Mesenchymal stem cell (in vitro differentiated cells and primary cell): ENCODE data around the gene ATP7A.

ENCODE experiments used
- DNase-seq: peaks from one replicate; pipeline ENCODE4 v3.0.0-alpha.2; 2013
- H2AFZ ChIP-seq: one replicate; pipeline ENCODE4 v1.6.1; 2013; ENCODE audit warnings: low read depth, mild to moderate bottlenecking, control low read depth, inconsistent platforms, low read length, moderate library complexity
- H2AK5ac ChIP-seq: 2 replicates; pipeline ENCODE4 v1.6.1; 2013; ENCODE audit warnings: low read length, moderate library complexity, mild to moderate bottlenecking, inconsistent platforms; ENCODE audit not compliant: severe bottlenecking
- H2BK120ac ChIP-seq: one replicate; pipeline ENCODE4 v1.6.1; 2013; ENCODE audit warnings: low read depth, mild to moderate bottlenecking, inconsistent platforms, low read length, moderate library complexity
- H2BK12ac ChIP-seq, 2 experiments: one replicate each; pipeline ENCODE4 v1.6.1; 2013; ENCODE audit warnings: inconsistent platforms in 2 of 2, low read length in 2 of 2, mild to moderate bottlenecking in 2 of 2, moderate library complexity in 2 of 2, control low read depth in 1 of 2
- H2BK15ac ChIP-seq: one replicate; pipeline ENCODE4 v1.6.1; 2013; ENCODE audit warnings: mild to moderate bottlenecking, low read depth, inconsistent platforms; ENCODE audit not compliant: poor library complexity, severe bottlenecking
- H2BK5ac ChIP-seq: 2 replicates; pipeline ENCODE4 v1.6.1; 2013; ENCODE audit warnings: low read depth, mild to moderate bottlenecking, low read length, control low read depth, inconsistent platforms; ENCODE audit not compliant: poor library complexity, severe bottlenecking
- H3K14ac ChIP-seq, 2 experiments: one replicate each; pipeline ENCODE4 v1.6.1; 2013; ENCODE audit warnings: inconsistent platforms in 2 of 2, low read length in 2 of 2, control low read depth in 1 of 2, mild to moderate bottlenecking in 1 of 2, moderate library complexity in 1 of 2
- H3K18ac ChIP-seq, 2 experiments: one replicate each; pipeline ENCODE4 v1.6.1; 2013; ENCODE audit warnings: inconsistent platforms in 2 of 2, low read length in 2 of 2, control low read depth in 1 of 2, low read depth in 1 of 2, mild to moderate bottlenecking in 1 of 2
- H3K23ac ChIP-seq, 2 experiments: one replicate each; pipeline ENCODE4 v1.6.1; 2013; ENCODE audit warnings: inconsistent platforms in 2 of 2, low read length in 2 of 2, mild to moderate bottlenecking in 2 of 2, moderate library complexity in 2 of 2, control low read depth in 1 of 2
- H3K27ac ChIP-seq: 2 replicates; pipeline ENCODE4 v1.5.1; 2013; ENCODE audit warnings: mild to moderate bottlenecking, moderate library complexity, low read length, control low read depth, inconsistent platforms; ENCODE audit not compliant: poor library complexity, severe bottlenecking
- H3K27me3 ChIP-seq, 2 experiments: 2 replicates each; pipeline versions ENCODE4 v1.6.1 to v1.7.0; 2013; ENCODE audit warnings: low read length in 2 of 2, mild to moderate bottlenecking in 2 of 2, moderate library complexity in 2 of 2, control low read depth in 1 of 2, inconsistent platforms in 1 of 2; ENCODE audit not compliant: control insufficient read depth in 1 of 2, insufficient read depth in 1 of 2
- H3K36me3 ChIP-seq, 2 experiments: 2 replicates each; pipeline versions ENCODE4 v1.6.1 to v1.7.0; 2013; ENCODE audit warnings: low read length in 2 of 2, control low read depth in 1 of 2, inconsistent platforms in 1 of 2, low read depth in 1 of 2, mild to moderate bottlenecking in 1 of 2; ENCODE audit not compliant: insufficient read depth in 2 of 2, control insufficient read depth in 1 of 2
- H3K4ac ChIP-seq, 2 experiments: one replicate each; pipeline ENCODE4 v1.6.1; 2013; ENCODE audit warnings: inconsistent platforms in 2 of 2, low read length in 2 of 2, mild to moderate bottlenecking in 2 of 2, moderate library complexity in 2 of 2, control low read depth in 1 of 2, low read depth in 1 of 2
- H3K4me1 ChIP-seq: 2 replicates; pipeline ENCODE4 v1.6.1; 2013; ENCODE audit warnings: low read depth, low read length, control low read depth; ENCODE audit not compliant: control insufficient read depth, insufficient read depth
- H3K4me2 ChIP-seq: 2 replicates; pipeline ENCODE4 v1.6.1; 2013; ENCODE audit warnings: low read length, mild to moderate bottlenecking, inconsistent platforms; ENCODE audit not compliant: poor library complexity, severe bottlenecking
- H3K4me3 ChIP-seq, 2 experiments: 2 replicates each; pipeline versions ENCODE4 v1.5.1 to v1.7.0; 2013; ENCODE audit warnings: low read length in 2 of 2, mild to moderate bottlenecking in 2 of 2, control low read depth in 1 of 2, low read depth in 1 of 2; ENCODE audit not compliant: insufficient read depth in 1 of 2
- H3K79me1 ChIP-seq: replicated peaks from 2 replicates; pipeline ENCODE4 v1.6.1; 2013; ENCODE audit warnings: mild to moderate bottlenecking, control low read depth, low read length, inconsistent platforms; ENCODE audit not compliant: poor library complexity, severe bottlenecking
- H3K9ac ChIP-seq: 2 replicates; pipeline ENCODE4 v1.7.0; 2013; ENCODE audit warnings: mild to moderate bottlenecking, low read length, moderate library complexity
- H3K9me3 ChIP-seq: 2 replicates; pipeline ENCODE4 v1.7.0; 2013; ENCODE audit warnings: mild to moderate bottlenecking, low read length; ENCODE audit not compliant: control insufficient read depth
- H4K8ac ChIP-seq: one replicate; pipeline ENCODE4 v1.6.1; 2013; ENCODE audit warnings: inconsistent platforms, mild to moderate bottlenecking, low read length, moderate library complexity
- H4K91ac ChIP-seq: one replicate; pipeline ENCODE4 v1.6.1; 2013; ENCODE audit warnings: mild to moderate bottlenecking, low read length, inconsistent platforms
- WGBS: methylation state at CpG from one replicate; pipeline ENCODE4 v1.1.7; 2013; ENCODE audit warnings: mixed read lengths; 5-methylcytosine and 5-hydroxymethylcytosine counted together

Gene ATP7A

DNA sequence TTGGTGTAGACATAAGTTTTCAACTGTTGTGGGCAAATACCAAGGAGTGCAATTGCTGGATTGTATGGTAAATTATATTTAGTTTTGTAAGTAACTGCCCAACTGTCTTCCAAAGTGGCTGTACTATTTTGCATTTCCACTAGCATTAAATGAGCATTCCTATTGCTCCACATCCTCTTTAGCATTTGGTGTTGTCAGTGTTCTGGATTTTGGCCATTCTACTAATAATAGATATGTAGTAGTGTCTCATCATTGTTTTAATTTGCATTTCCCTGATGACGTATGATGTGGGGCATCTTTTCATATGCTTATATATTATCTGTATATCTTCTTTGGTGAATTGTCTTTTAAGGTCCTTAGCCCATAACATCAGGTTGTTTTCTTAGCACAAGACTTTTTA is 41.7 kb downstream of the ATP7A start:
- Histone ChIP-seq H2AFZ (no peak overlapping the region), H3K4ac (no peak overlapping the region), H3K27ac (no peak overlapping the region), H3K4me1 (no peaks in the 10 kb centered on the region), H2BK5ac (no peak overlapping the region), H3K23ac (no peak overlapping the region), H3K27me3 (no peaks in the 10 kb centered on the region), H2BK120ac (no peak overlapping the region), H2BK12ac (no peak overlapping the region), H4K91ac (no peak overlapping the region), H2BK15ac (no peak overlapping the region), H3K36me3 (no peaks in the 10 kb centered on the region), H3K18ac (no peak overlapping the region), H3K14ac (no peak overlapping the region), H3K4me3 (no peak overlapping the region), H3K79me1 (no peaks in the 10 kb centered on the region), H3K4me2 (no peak overlapping the region), H4K8ac (no peak overlapping the region), H2AK5ac (no peak overlapping the region), H3K9me3 (no peaks in the 10 kb centered on the region), H3K9ac (no peak overlapping the region)
- WGBS, result no CpG with 5 or more reads among the region's 1 CpG
- DNase-seq, result no peak

DNA sequence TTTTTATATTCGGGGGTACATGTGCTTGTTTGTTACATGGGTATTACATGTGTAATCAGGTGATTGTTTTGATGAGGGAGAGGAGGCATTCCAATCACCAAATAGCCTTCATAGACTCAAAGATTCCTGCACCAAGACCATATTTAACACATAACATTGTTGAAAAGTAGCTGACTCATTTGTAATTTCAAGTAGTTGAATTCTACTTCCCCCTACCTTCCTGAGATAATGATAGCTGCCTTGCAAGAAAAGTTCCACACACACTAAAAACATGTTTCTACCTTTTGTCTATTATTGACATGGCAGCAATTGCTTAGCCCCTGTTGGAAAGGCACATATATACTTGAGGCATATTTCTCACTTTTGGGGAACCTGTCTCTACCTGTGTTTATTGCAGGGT is 42.8 kb downstream of the ATP7A start:
- Histone ChIP-seq H3K27ac (peak overlapping the region; percentile 26), H3K18ac (no peak overlapping the region), H3K4ac (no peak overlapping the region), H3K4me1 (no peaks in the 10 kb centered on the region), H4K8ac (no peak overlapping the region), H3K27me3 (no peaks in the 10 kb centered on the region), H3K9me3 (peaks cover 4% of the 10 kb centered on the region), H3K4me2 (no peak overlapping the region), H2BK120ac (no peak overlapping the region), H2AFZ (no peak overlapping the region), H2BK5ac (no peak overlapping the region), H2BK12ac (no peak overlapping the region), H3K23ac (no peak overlapping the region), H3K9ac (no peak overlapping the region), H4K91ac (no peak overlapping the region), H2AK5ac (no peak overlapping the region), H3K14ac (no peak overlapping the region), H3K4me3 (no peak overlapping the region), H3K36me3 (no peaks in the 10 kb centered on the region), H2BK15ac (no peak overlapping the region), H3K79me1 (no peaks in the 10 kb centered on the region)
- no CpG with 5 or more reads among the region's 1 CpG for WGBS
- DNase-seq, result no peak

DNA sequence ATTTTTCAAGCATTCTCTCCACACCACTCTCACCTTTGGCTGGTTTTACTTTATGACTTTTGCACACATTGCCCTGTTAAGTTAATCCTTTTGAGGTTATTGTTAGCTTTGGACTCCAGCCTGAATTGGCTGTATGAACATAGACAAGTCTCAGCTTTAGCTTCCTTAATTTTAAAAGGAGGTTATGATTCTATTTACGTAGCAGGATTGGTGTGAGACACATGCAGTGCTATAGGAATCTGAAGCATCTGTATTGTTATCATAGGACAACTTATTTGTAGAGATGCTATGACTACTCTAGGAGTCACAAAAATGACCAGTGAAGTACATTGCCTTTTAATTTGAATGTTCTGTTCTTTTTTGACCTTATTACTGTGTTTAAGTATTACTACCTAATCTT is 43.2 kb downstream of the ATP7A start:
- Histone ChIP-seq H4K8ac (no peak overlapping the region), H3K79me1 (no peaks in the 10 kb centered on the region), H3K9me3 (peaks cover 5% of the 10 kb centered on the region), H3K4me3 (no peak overlapping the region), H3K27me3 (no peaks in the 10 kb centered on the region), H3K23ac (no peak overlapping the region), H3K18ac (no peak overlapping the region), H2AFZ (no peak overlapping the region), H2BK15ac (no peak overlapping the region), H3K36me3 (no peaks in the 10 kb centered on the region), H3K4ac (no peak overlapping the region), H2BK120ac (no peak overlapping the region), H4K91ac (no peak overlapping the region), H3K27ac (peak overlapping the region; percentile 26), H2BK5ac (no peak overlapping the region), H2AK5ac (no peak overlapping the region), H3K14ac (no peak overlapping the region), H2BK12ac (no peak overlapping the region), H3K4me1 (no peaks in the 10 kb centered on the region), H3K4me2 (no peak overlapping the region), H3K9ac (no peak overlapping the region)
- DNase-seq, result no peak
- 73% methylated on average over 1 of the region's 1 CpG for WGBS

DNA sequence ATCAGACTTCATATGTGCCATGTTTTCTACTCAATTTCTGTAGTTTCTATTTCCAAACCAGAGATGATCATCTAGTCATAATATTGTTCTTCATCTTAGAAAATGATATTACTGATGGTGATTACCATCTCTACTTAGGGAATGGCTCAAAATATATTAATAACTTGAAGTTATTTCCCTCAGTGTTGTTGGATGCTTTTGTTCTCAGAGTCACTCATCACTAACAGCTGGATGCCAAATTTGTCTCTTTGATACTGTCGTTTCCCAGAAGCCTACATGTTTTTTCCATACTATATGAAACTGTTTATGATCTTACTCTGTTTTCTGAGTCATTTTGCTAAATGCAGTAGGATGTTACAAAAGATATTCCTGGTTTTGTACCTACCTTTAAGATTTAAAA is 50.1 kb downstream of the ATP7A start:
- Histone ChIP-seq H3K9me3 (peaks cover 5% of the 10 kb centered on the region), H3K9ac (no peak overlapping the region), H2BK12ac (no peak overlapping the region), H4K91ac (no peak overlapping the region), H2BK15ac (no peak overlapping the region), H3K14ac (no peak overlapping the region), H3K23ac (no peak overlapping the region), H3K4ac (no peak overlapping the region), H2AFZ (no peak overlapping the region), H3K27me3 (no peaks in the 10 kb centered on the region), H3K18ac (no peak overlapping the region), H3K27ac (no peak overlapping the region), H3K79me1 (peaks cover 1% of the 10 kb centered on the region), H3K4me1 (peaks cover 1% of the 10 kb centered on the region), H2AK5ac (no peak overlapping the region), H3K36me3 (no peaks in the 10 kb centered on the region), H4K8ac (no peak overlapping the region), H3K4me2 (no peak overlapping the region), H3K4me3 (no peak overlapping the region), H2BK5ac (no peak overlapping the region), H2BK120ac (no peak overlapping the region)
- DNase-seq, result no peak
- no CpG with 5 or more reads among the region's 1 CpG for WGBS
